BJ (cell line): ENCODE data around the gene SFMBT1. TPM values are rescaled to one million over a fixed set of nuclear protein-coding genes. Genes with fewer than 3 reads are reported as not detected.

ENCODE experiments used
- CTCF ChIA-PET: fragments of 350-600 bp; formaldehyde crosslinking; extraction: SDS; loops from one replicate; lab custom pipeline; 2021; ENCODE audit warnings: antibody characterized with exemption, inconsistent platforms; lab: Yijun Ruan, JAX
- POLR2A ChIA-PET: fragments of 300-600 bp; sonication (Branson Sonifier 250); formaldehyde crosslinking; extraction: SDS; loops from one replicate; lab custom pipeline; 2021; ENCODE audit warnings: antibody characterized with exemption; lab: Charles Lee
- DNase-seq: peaks from one replicate; pipeline ENCODE4 v3.0.0-alpha.2; 2011; ENCODE audit warnings: low read depth
- H3K27me3 ChIP-seq: 2 replicates; pipeline ENCODE4 v1.6.0; 2011; ENCODE audit warnings: low read length; ENCODE audit not compliant: control insufficient read depth, insufficient read depth
- H3K36me3 ChIP-seq: 2 replicates; pipeline ENCODE4 v1.5.1; 2011; ENCODE audit warnings: low read length; ENCODE audit not compliant: control insufficient read depth, insufficient read depth
- H3K4me3 ChIP-seq: 2 replicates; pipeline ENCODE4 v1.5.1; 2011; ENCODE audit warnings: low read depth, mild to moderate bottlenecking, control low read depth, low read length
- polyA plus RNA-seq: library from polyadenylated mRNA; depleted of rRNA; stranded (reverse); fragments of >200 nt; gene quantifications from 2 replicates; pipeline ENCODE4 v1.2.3, GENCODE V29; 2011
- TF ChIP-seq, protein P1 (sequence below): IDR thresholded peaks from 2 replicates; pipeline ENCODE4 v1.5.1; 2011; ENCODE audit warnings: low read depth, mild to moderate bottlenecking, control low read depth, inconsistent platforms, low read length, moderate library complexity; ENCODE audit not compliant: insufficient read depth

The SFMBT1 gene
- polyA plus RNA-seq, 1 experiment = 2.1 TPM

DNA sequence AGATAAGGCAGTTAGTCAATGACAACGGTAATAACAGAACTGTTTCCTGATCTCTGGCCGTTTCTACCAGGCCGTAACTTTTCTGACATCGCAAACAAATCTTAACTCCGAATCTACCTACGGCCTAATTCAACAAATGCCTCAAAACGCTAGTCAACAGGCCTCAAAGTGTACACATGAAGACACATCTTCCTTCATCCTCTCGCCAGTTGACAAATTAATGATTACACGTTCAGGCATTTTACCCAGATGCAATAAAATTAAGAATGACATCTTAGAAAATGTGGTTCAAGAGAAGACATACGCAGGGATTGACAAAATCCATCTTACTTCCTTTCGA is 1.5 kb downstream of the SFMBT1 start:
- CTCF ChIA-PET = interaction anchor here (1.1 kb wide), 1 partner anchor 10 kb away, joined by 3 read pairs; no protein-coding TSS in a partner anchor
- TF ChIP-seq, protein P1, sequence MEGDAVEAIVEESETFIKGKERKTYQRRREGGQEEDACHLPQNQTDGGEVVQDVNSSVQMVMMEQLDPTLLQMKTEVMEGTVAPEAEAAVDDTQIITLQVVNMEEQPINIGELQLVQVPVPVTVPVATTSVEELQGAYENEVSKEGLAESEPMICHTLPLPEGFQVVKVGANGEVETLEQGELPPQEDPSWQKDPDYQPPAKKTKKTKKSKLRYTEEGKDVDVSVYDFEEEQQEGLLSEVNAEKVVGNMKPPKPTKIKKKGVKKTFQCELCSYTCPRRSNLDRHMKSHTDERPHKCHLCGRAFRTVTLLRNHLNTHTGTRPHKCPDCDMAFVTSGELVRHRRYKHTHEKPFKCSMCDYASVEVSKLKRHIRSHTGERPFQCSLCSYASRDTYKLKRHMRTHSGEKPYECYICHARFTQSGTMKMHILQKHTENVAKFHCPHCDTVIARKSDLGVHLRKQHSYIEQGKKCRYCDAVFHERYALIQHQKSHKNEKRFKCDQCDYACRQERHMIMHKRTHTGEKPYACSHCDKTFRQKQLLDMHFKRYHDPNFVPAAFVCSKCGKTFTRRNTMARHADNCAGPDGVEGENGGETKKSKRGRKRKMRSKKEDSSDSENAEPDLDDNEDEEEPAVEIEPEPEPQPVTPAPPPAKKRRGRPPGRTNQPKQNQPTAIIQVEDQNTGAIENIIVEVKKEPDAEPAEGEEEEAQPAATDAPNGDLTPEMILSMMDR = no peak
- POLR2A ChIA-PET = no interaction called here
- H3K36me3 ChIP-seq = no peaks in the 10 kb centered on the region
- DNase-seq = no peak
- H3K27me3 ChIP-seq = no peaks in the 10 kb centered on the region
- H3K4me3 ChIP-seq = peak overlapping the region; percentile 71

DNA sequence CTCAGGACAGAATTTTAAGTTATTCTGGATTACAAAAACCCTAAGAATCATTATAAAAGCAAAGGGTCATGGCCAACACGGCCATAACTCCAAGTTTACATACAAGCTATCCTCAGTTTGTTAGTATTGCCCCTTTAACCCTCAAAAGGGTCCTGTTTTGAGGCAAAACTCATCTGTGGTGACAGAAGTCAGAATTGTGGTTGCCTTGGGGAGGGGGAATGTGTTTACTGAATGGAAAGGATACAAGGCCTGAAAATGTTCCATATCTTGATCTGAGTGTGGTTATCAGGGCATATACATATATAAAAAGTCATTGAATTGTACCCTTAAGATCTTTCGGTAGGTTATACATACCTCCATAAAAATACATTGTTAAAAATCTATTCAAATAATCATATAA is 2.1 kb downstream of the SFMBT1 start:
- Histone ChIP-seq H3K27me3 (no peaks in the 10 kb centered on the region), H3K4me3 (no peak overlapping the region), H3K36me3 (no peaks in the 10 kb centered on the region)
- ChIA-PET POLR2A (no interaction called here), CTCF (no interaction called here)
- DNase-seq = no peak
- TF ChIP-seq, protein P1 = no peak

DNA sequence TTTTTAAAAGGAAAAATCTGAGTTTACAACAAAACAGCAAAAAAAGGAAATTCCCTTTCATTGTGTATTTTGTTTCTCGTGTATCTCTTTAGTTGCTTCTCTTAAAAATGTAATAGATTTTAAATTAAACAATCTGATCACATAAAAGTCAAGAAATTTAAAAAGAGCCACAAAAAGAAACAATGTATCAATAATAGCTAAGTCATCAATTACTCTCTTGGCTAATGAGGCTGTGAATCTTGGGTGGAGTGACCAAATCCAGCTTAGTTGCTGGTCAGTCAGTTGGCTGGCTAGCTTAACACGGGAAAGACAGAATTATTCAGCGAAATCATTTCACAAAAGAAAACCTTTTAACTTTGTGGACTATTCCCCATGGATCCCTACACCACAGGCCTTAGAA is 3.2 kb downstream of the SFMBT1 start:
- Histone ChIP-seq H3K27me3 (no peaks in the 10 kb centered on the region), H3K36me3 (no peaks in the 10 kb centered on the region), H3K4me3 (no peak overlapping the region)
- TF ChIP-seq, protein P1 = no peak
- POLR2A ChIA-PET = no interaction called here
- CTCF ChIA-PET = interaction anchor here (1.8 kb wide), 1 partner anchor 16 kb away, joined by 4 read pairs; no protein-coding TSS in a partner anchor
- DNase-seq = no peak

GRCh38 chr3:53040351-53040820 is 5.5 kb downstream of the SFMBT1 start:
- POLR2A ChIA-PET = no interaction called here
- Histone ChIP-seq H3K36me3 (no peaks in the 10 kb centered on the region), H3K4me3 (no peak overlapping the region), H3K27me3 (no peaks in the 10 kb centered on the region)
- TF ChIP-seq, protein P1 = no peak
- DNase-seq = no peak
- CTCF ChIA-PET = no interaction called here

GRCh38 chr3:53039376-53039752 is 6.5 kb downstream of the SFMBT1 start:
- DNase-seq = no peak
- ChIA-PET POLR2A (no interaction called here), CTCF (no interaction called here)
- no peaks in the 10 kb centered on the region for H3K27me3 ChIP-seq
- no peaks in the 10 kb centered on the region for H3K36me3 ChIP-seq
- H3K4me3 ChIP-seq = no peak overlapping the region
- TF ChIP-seq, protein P1 = no peak
